GM23338 (cell line): ENCODE measurements around the gene PRSS21. TPM values are rescaled to one million over a fixed set of nuclear protein-coding genes. Genes with fewer than 3 reads are reported as not detected.
A peak's percentile ranks its signal among the peaks of the same experiment; 100 is the strongest.

Experiments used
- ATAC-seq: fragments of 200-7000 bp; cut with Tn5 transposase; 3 replicates; pipeline ENCODE4 v1.9.1; 2020
- DNase-seq: peaks from one replicate; pipeline ENCODE4 v3.0.0-alpha.2; 2015; ENCODE audit warnings: low spot score
- H2AFZ ChIP-seq: fragments of 200-600 bp; sonication (generic); 2 replicates; pipeline ENCODE4 v1.8.0; 2016; ENCODE audit warnings: antibody characterized with exemption, mild to moderate bottlenecking, moderate library complexity
- H3F3A ChIP-seq: fragments of 200-600 bp; sonication (generic); replicated peaks from 2 replicates; pipeline ENCODE4 v1.8.0; 2017; ENCODE audit warnings: antibody characterized with exemption, mixed run types, low read depth
- H3K27ac ChIP-seq: fragments of 200-600 bp; sonication (generic); 2 replicates; pipeline ENCODE4 v1.6.1; 2016; ENCODE audit warnings: low read depth
- H3K27me3 ChIP-seq: fragments of 200-600 bp; sonication (generic); 2 replicates; pipeline ENCODE4 v1.8.0; 2016; ENCODE audit warnings: mild to moderate bottlenecking, mixed run types, moderate library complexity; ENCODE audit not compliant: insufficient read depth
- H3K36me3 ChIP-seq: fragments of 200-600 bp; sonication (generic); 2 replicates; pipeline ENCODE4 v1.8.0; 2016; ENCODE audit warnings: mild to moderate bottlenecking; ENCODE audit not compliant: insufficient read depth
- H3K4me1 ChIP-seq: fragments of 200-600 bp; sonication (generic); 2 replicates; pipeline ENCODE4 v1.8.0; 2016; ENCODE audit warnings: mild to moderate bottlenecking, moderate library complexity; ENCODE audit not compliant: insufficient read depth
- H3K4me2 ChIP-seq: fragments of 200-600 bp; sonication (generic); 2 replicates; pipeline ENCODE4 v1.7.1; 2017; ENCODE audit warnings: mixed run types
- H3K4me3 ChIP-seq: fragments of 200-600 bp; sonication (generic); 2 replicates; pipeline ENCODE4 v1.6.1; 2016; ENCODE audit warnings: mixed run types
- H3K79me2 ChIP-seq: fragments of 200-600 bp; sonication (generic); replicated peaks from 2 replicates; pipeline ENCODE4 v1.8.0; 2017; ENCODE audit warnings: mild to moderate bottlenecking; ENCODE audit not compliant: insufficient read depth
- H3K9me2 ChIP-seq: fragments of 200-600 bp; sonication (generic); 2 replicates; pipeline ENCODE4 v1.8.0; 2017; ENCODE audit not compliant: insufficient read depth
- H4K20me1 ChIP-seq: fragments of 200-600 bp; sonication (generic); replicated peaks from 2 replicates; pipeline ENCODE4 v1.8.0; 2017; ENCODE audit warnings: mild to moderate bottlenecking; ENCODE audit not compliant: insufficient read depth
- H3K27ac Mint-ChIP-seq: 2 replicates; pipeline ENCODE4 v1.8.0; 2020; ENCODE audit warnings: inconsistent platforms, mild to moderate bottlenecking, moderate library complexity, mixed read lengths
- H3K27me3 Mint-ChIP-seq: 3 replicates; pipeline ENCODE4 v1.8.0; 2022; ENCODE audit warnings: low read depth, mild to moderate bottlenecking, moderate library complexity, mixed read lengths, inconsistent platforms; ENCODE audit not compliant: insufficient read depth, poor library complexity
- H3K36me3 Mint-ChIP-seq: 3 replicates; pipeline ENCODE4 v1.8.0; 2021; ENCODE audit warnings: low read depth, mild to moderate bottlenecking, inconsistent platforms, moderate library complexity, mixed read lengths
- H3K4me1 Mint-ChIP-seq: 3 replicates; pipeline ENCODE4 v1.8.0; 2020; ENCODE audit warnings: mild to moderate bottlenecking, inconsistent platforms, mixed read lengths
- H3K4me3 Mint-ChIP-seq: 3 replicates; pipeline ENCODE4 v1.8.0; 2021; ENCODE audit warnings: moderate library complexity, mild to moderate bottlenecking, inconsistent platforms, mixed read lengths
- H3K9me3 Mint-ChIP-seq: 3 replicates; pipeline ENCODE4 v1.8.0; 2020; ENCODE audit warnings: moderate library complexity, mild to moderate bottlenecking, inconsistent platforms, mixed read lengths
- CTCF ChIP-seq, 2 experiments: fragments of 200-600 bp in 1 of 2; sonication (generic) in 1 of 2; conservative IDR thresholded peaks; 2 replicates each; pipeline versions ENCODE4 v1.5.1 to v1.6.1; 2016 to 2017; ENCODE audit warnings: antibody characterized with exemption in 2 of 2, low read depth in 2 of 2, mild to moderate bottlenecking in 2 of 2, moderate library complexity in 1 of 2
- JUNB ChIP-seq: IDR thresholded peaks from one replicate; pipeline ENCODE4 v1.6.1; 2016; ENCODE audit warnings: antibody characterized with exemption; ENCODE audit not compliant: unreplicated experiment
- POLR2AphosphoS5 ChIP-seq: IDR thresholded peaks from 2 replicates; pipeline ENCODE4 v1.6.1; 2016; ENCODE audit warnings: antibody characterized with exemption, low read depth
- ZNF462 ChIP-seq: fragments of 250-450 bp; sonication (Bioruptor Pico); IDR thresholded peaks from 2 replicates; pipeline ENCODE4 v1.5.0; 2020; ENCODE audit warnings: mild to moderate bottlenecking, moderate library complexity
- polyA plus RNA-seq: library from polyadenylated mRNA; unstranded; fragments of >200 nt; fragmentation: Nextera tagmentation; extraction: Ambion mirVana; gene quantifications from 2 replicates; pipeline ENCODE4 v1.2.1, GENCODE V29; 2016
- total RNA-seq: library from RNA; depleted of rRNA; stranded (reverse); fragments of >200 nt; shearing (Covaris generic); gene quantifications from 2 replicates; pipeline ENCODE4 v1.2.3, GENCODE V29; 2014

The PRSS21 gene
- total and polyA plus RNA-seq, 2 experiments from 2014 or later = 2.4 to 3.1 TPM

GRCh38 chr16:2770057-2770951 is 46.7 kb upstream of the PRSS21 start:
- Histone ChIP-seq H3F3A (peaks cover 66% of the 10 kb centered on the region), H3K27ac (peak overlapping the region; percentile 80; the same call in 1 of the 2 replicates), H3K36me3 (peaks cover 39% of the 10 kb centered on the region), H3K79me2 (peaks cover 44% of the 10 kb centered on the region), H4K20me1 (peaks cover 18% of the 10 kb centered on the region), H2AFZ (no peak overlapping the region), H3K4me2 (no peak overlapping the region), H3K4me1 (no peaks in the 10 kb centered on the region), H3K4me3 (no peak overlapping the region), H3K27me3 (no peaks in the 10 kb centered on the region), H3K9me2 (peaks cover 4% of the 10 kb centered on the region; the same call in 1 of the 2 replicates)
- TF ChIP-seq JUNB (no peak), CTCF (conservative IDR thresholded peaks at IDR 0.05; ENCODE audit: low read depth in 2 of 2) (peak; percentile 18 to 30; a peak in 3 of 4 replicates)
- H3K27ac Mint-ChIP-seq = peak overlapping the region; percentile 30
- peaks cover 50% of the 10 kb centered on the region for H3K27me3 Mint-ChIP-seq
- H3K4me3 Mint-ChIP-seq = no peak overlapping the region
- DNase-seq (no peak), ATAC-seq (peak; percentile 27)
- H3K4me1 Mint-ChIP-seq = peaks cover 38% of the 10 kb centered on the region
- H3K9me3 Mint-ChIP-seq = peaks cover 14% of the 10 kb centered on the region; the same call in 2 of the 3 replicates
- peaks cover 97% of the 10 kb centered on the region for H3K36me3 Mint-ChIP-seq

GRCh38 chr16:2771496-2772402 is 45.3 kb upstream of the PRSS21 start:
- H3K36me3 Mint-ChIP-seq = peaks cover 91% of the 10 kb centered on the region

More at GRCh38 chr16:2771496-2772402, 45.3 kb upstream of the PRSS21 start:
- TF ChIP-seq POLR2AphosphoS5 (peak; percentile 31; the same call in 1 of the 2 replicates), ZNF462 (CRISPR knock-in tag) (no peak)
- DNase-seq (no peak), ATAC-seq (no peak)
- Mint-ChIP-seq H3K4me3 (no peak overlapping the region; the same call in 2 of the 3 replicates), H3K4me1 (peaks cover 42% of the 10 kb centered on the region), H3K9me3 (peaks cover under 1% of the 10 kb centered on the region), H3K27me3 (peaks cover 41% of the 10 kb centered on the region), H3K27ac (peak overlapping the region; percentile 31; the same call in 1 of the 2 replicates)
- no peak overlapping the region for H3K4me2 ChIP-seq
- H3K9me2 ChIP-seq = no peaks in the 10 kb centered on the region
- peaks cover 46% of the 10 kb centered on the region for H3K79me2 ChIP-seq
- peaks cover 5% of the 10 kb centered on the region; the same call in 1 of the 2 replicates for H3K4me1 ChIP-seq
- peak overlapping the region; percentile 80 for H3K27ac ChIP-seq
- peaks cover 22% of the 10 kb centered on the region for H4K20me1 ChIP-seq
- H3K4me3 ChIP-seq = no peak overlapping the region
- H3K36me3 ChIP-seq = peaks cover 27% of the 10 kb centered on the region
- no peaks in the 10 kb centered on the region for H3K27me3 ChIP-seq
- no peak overlapping the region for H2AFZ ChIP-seq
- peaks cover 64% of the 10 kb centered on the region for H3F3A ChIP-seq
